NCI-H524 (cell line): ENCODE measurements around the gene ISM1.
A peak's percentile ranks its signal among the peaks of the same experiment; 100 is the strongest.
"Not testable (repeated sequence)": the region's sequence is repeated elsewhere in the genome, so short reads cannot be mapped to it uniquely, and the experiment has no call there.

Source experiments
- DNase-seq, 2 experiments: peaks; one replicate each; lab custom pipeline; 2025; lab: John Stamatoyannopoulos, UW

Gene ISM1

GRCh38 chr20:13221673-13222318 lies 722 bp downstream of the ISM1 start:
- peak; percentile 41 to 66 for DNase-seq

- DNase-seq, result no peak
Measured at GRCh38 chr20:13222319-13222716, 1.2 kb downstream of the ISM1 start.

- DNase-seq, result peak in 1 of 2 experiments; percentile 11
Measured at GRCh38 chr20:13223736-13224520, 2.9 kb downstream of the ISM1 start.

GRCh38 chr20:13226367-13226766 lies 5.3 kb downstream of the ISM1 start:
- no peak for DNase-seq

- DNase-seq, result no peak
Measured at GRCh38 chr20:13228771-13229170, 7.7 kb downstream of the ISM1 start.

GRCh38 chr20:13229538-13229937 lies 8.5 kb downstream of the ISM1 start:
- no peak for DNase-seq

GRCh38 chr20:13231031-13231752 lies 10.1 kb downstream of the ISM1 start:
- DNase-seq, result no peak

GRCh38 chr20:13232999-13233398 lies 11.9 kb downstream of the ISM1 start:
- DNase-seq, result no peak

GRCh38 chr20:13234961-13235360 lies 13.9 kb downstream of the ISM1 start:
- no peak for DNase-seq

GRCh38 chr20:13236360-13236759 lies 15.3 kb downstream of the ISM1 start:
- not testable (repeated sequence) for DNase-seq

GRCh38 chr20:13236990-13237720 lies 16.1 kb downstream of the ISM1 start:
- no peak for DNase-seq

- no peak for DNase-seq
Measured at GRCh38 chr20:13238001-13238653, 17.1 kb downstream of the ISM1 start.

GRCh38 chr20:13243826-13244376 lies 22.8 kb downstream of the ISM1 start:
- no peak for DNase-seq

GRCh38 chr20:13245250-13245723 lies 24.2 kb downstream of the ISM1 start:
- no peak for DNase-seq

- DNase-seq, result no peak
Measured at GRCh38 chr20:13249118-13249797, 28.2 kb downstream of the ISM1 start.

- DNase-seq, result no peak
Measured at GRCh38 chr20:13249798-13250170, 28.7 kb downstream of the ISM1 start.

GRCh38 chr20:13250251-13250650 lies 29.2 kb downstream of the ISM1 start:
- DNase-seq, result no peak

GRCh38 chr20:13251106-13251903 lies 30.2 kb downstream of the ISM1 start:
- no peak for DNase-seq

GRCh38 chr20:13251904-13252297 lies 30.8 kb downstream of the ISM1 start:
- DNase-seq, result no peak

GRCh38 chr20:13255356-13255755 lies 34.3 kb downstream of the ISM1 start:
- no peak for DNase-seq
